IMR-90 (cell line): ENCODE measurements around the gene KRTAP5-3. TPM values are rescaled to one million over a fixed set of nuclear protein-coding genes. Genes with fewer than 3 reads are reported as not detected.

Experiments used
- ATAC-seq: fragments of 200-7000 bp; cut with Tn5 transposase; 2 replicates; pipeline ENCODE4 v1.9.1; 2020; ENCODE audit warnings: low read depth, mild to moderate bottlenecking, moderate library complexity
- BruUV-seq: library from RNA; stranded (reverse); fragments of 400-500 nt; replicated peaks from 2 replicates; lab custom pipeline; 2021; lab: Mats Ljungman, UMichigan
- CTCF ChIA-PET: fragments of 300-600 bp; formaldehyde crosslinking; extraction: SDS; loops from one replicate; lab custom pipeline; 2021; ENCODE audit warnings: antibody characterized with exemption; lab: Yijun Ruan, JAX
- POLR2A ChIA-PET: fragments of 300-600 bp; sonication (Branson Sonifier 250); formaldehyde crosslinking; loops from one replicate; lab custom pipeline; 2022; ENCODE audit warnings: antibody characterized with exemption; ENCODE audit not compliant: unreplicated experiment; lab: Charles Lee
- DNase-seq: peaks from one replicate; pipeline ENCODE4 v3.0.0; 2013
- H2AFZ ChIP-seq: replicated peaks from 2 replicates; pipeline ENCODE3; 2013; ENCODE audit warnings: low read length, mild to moderate bottlenecking; ENCODE audit not compliant: poor library complexity
- H2AK5ac ChIP-seq: 2 replicates; pipeline ENCODE4 v1.6.1; 2013; ENCODE audit warnings: low read depth, low read length, inconsistent platforms
- H2AK9ac ChIP-seq: replicated peaks from 2 replicates; pipeline ENCODE3; 2013; ENCODE audit warnings: mild to moderate bottlenecking, low read depth, low read length, moderate library complexity; ENCODE audit not compliant: poor library complexity
- H2BK120ac ChIP-seq: 2 replicates; pipeline ENCODE4 v1.6.1; 2013; ENCODE audit warnings: low read depth, low read length, inconsistent platforms
- H2BK15ac ChIP-seq: 3 replicates; pipeline ENCODE4 v1.6.1; 2013; ENCODE audit warnings: low read depth, low read length, inconsistent platforms
- H2BK20ac ChIP-seq: 2 replicates; pipeline ENCODE4 v1.6.1; 2013; ENCODE audit warnings: low read depth, mild to moderate bottlenecking, inconsistent platforms, low read length, moderate library complexity
- H2BK5ac ChIP-seq: 2 replicates; pipeline ENCODE4 v1.6.1; 2013; ENCODE audit warnings: mild to moderate bottlenecking, low read depth, low read length, inconsistent platforms; ENCODE audit not compliant: poor library complexity, severe bottlenecking
- H3K14ac ChIP-seq: replicated peaks from 2 replicates; pipeline ENCODE4 v1.6.1; 2013; ENCODE audit warnings: low read depth, low read length, inconsistent platforms
- H3K18ac ChIP-seq: 2 replicates; pipeline ENCODE4 v1.6.1; 2013; ENCODE audit warnings: low read depth, low read length, control low read depth
- H3K23ac ChIP-seq: 2 replicates; pipeline ENCODE4 v1.6.1; 2013; ENCODE audit warnings: low read depth, low read length, inconsistent platforms
- H3K27ac ChIP-seq: 2 replicates; pipeline ENCODE4 v1.5.1; 2013; ENCODE audit warnings: mild to moderate bottlenecking, control low read depth, low read length; ENCODE audit not compliant: insufficient read depth
- H3K27me3 ChIP-seq: 2 replicates; pipeline ENCODE4 v1.6.1; 2013; ENCODE audit warnings: low read length; ENCODE audit not compliant: control insufficient read depth, insufficient read depth
- H3K36me3 ChIP-seq: 2 replicates; pipeline ENCODE4 v1.6.1; 2013; ENCODE audit warnings: low read length, mixed read lengths; ENCODE audit not compliant: control insufficient read depth, insufficient read depth
- H3K4ac ChIP-seq: 2 replicates; pipeline ENCODE4 v1.6.1; 2013; ENCODE audit warnings: low read depth, low read length, inconsistent platforms
- H3K4me1 ChIP-seq: 2 replicates; pipeline ENCODE4 v1.6.1; 2013; ENCODE audit warnings: low read length, mixed read lengths; ENCODE audit not compliant: control insufficient read depth, insufficient read depth
- H3K4me2 ChIP-seq: 2 replicates; pipeline ENCODE4 v1.6.1; 2013; ENCODE audit warnings: low read depth, mild to moderate bottlenecking, control low read depth, low read length, moderate library complexity
- H3K4me3 ChIP-seq: 2 replicates; pipeline ENCODE4 v1.5.1; 2013; ENCODE audit warnings: low read depth, mild to moderate bottlenecking, control low read depth, low read length, moderate library complexity; ENCODE audit not compliant: insufficient read depth
- H3K56ac ChIP-seq: 2 replicates; pipeline ENCODE4 v1.6.1; 2013; ENCODE audit warnings: low read length, inconsistent platforms; ENCODE audit not compliant: insufficient read depth; ENCODE audit errors: extremely low read depth
- H3K79me1 ChIP-seq, 2 experiments: 2 replicates each; pipeline ENCODE4 v1.6.1; 2013; ENCODE audit warnings: low read length in 2 of 2, inconsistent platforms in 1 of 2, low read depth in 1 of 2
- H3K9ac ChIP-seq: 2 replicates; pipeline ENCODE4 v1.6.1; 2013; ENCODE audit warnings: low read depth, low read length, control low read depth
- H3K9me1 ChIP-seq: 2 replicates; pipeline ENCODE4 v1.6.1; 2013; ENCODE audit warnings: low read length, inconsistent platforms; ENCODE audit not compliant: insufficient read depth
- H3K9me3 ChIP-seq: 2 replicates; pipeline ENCODE4 v1.6.1; 2013; ENCODE audit warnings: low read length; ENCODE audit not compliant: control insufficient read depth, insufficient read depth
- H4K20me1 ChIP-seq: 2 replicates; pipeline ENCODE4 v1.6.1; 2013; ENCODE audit warnings: low read length, inconsistent platforms; ENCODE audit not compliant: insufficient read depth
- H4K5ac ChIP-seq: 2 replicates; pipeline ENCODE4 v1.6.1; 2013; ENCODE audit warnings: mild to moderate bottlenecking, low read depth, low read length, control low read depth
- H4K8ac ChIP-seq, 2 experiments: 2 replicates each; pipeline ENCODE4 v1.6.1; 2013; ENCODE audit warnings: low read depth in 2 of 2, low read length in 2 of 2, control low read depth in 1 of 2, inconsistent platforms in 1 of 2
- H4K91ac ChIP-seq: 2 replicates; pipeline ENCODE4 v1.6.1; 2013; ENCODE audit warnings: low read depth, low read length, inconsistent platforms; ENCODE audit not compliant: insufficient read depth
- BHLHE40 ChIP-seq: fragments of 150-350 bp; IDR thresholded peaks from 2 replicates; pipeline ENCODE4 v1.6.1; 2016; ENCODE audit warnings: mild to moderate bottlenecking, low read depth, low read length
- CEBPB ChIP-seq: IDR thresholded peaks from 2 replicates; pipeline ENCODE4 v1.6.1; 2012; ENCODE audit warnings: low read depth, low read length, improper control_type of control experiment
- CHD1 ChIP-seq: IDR thresholded peaks from 2 replicates; pipeline ENCODE4 v1.6.1; 2012; ENCODE audit warnings: low read depth, low read length, improper control_type of control experiment
- FOS ChIP-seq: fragments of 150-350 bp; IDR thresholded peaks from 2 replicates; pipeline ENCODE4 v1.6.1; 2016; ENCODE audit warnings: low read depth, low read length
- MAFK ChIP-seq: IDR thresholded peaks from 2 replicates; pipeline ENCODE4 v1.6.1; 2012; ENCODE audit warnings: low read depth, low read length, improper control_type of control experiment
- MAZ ChIP-seq: IDR thresholded peaks from 2 replicates; pipeline ENCODE4 v1.6.1; 2012; ENCODE audit warnings: low read depth, mild to moderate bottlenecking, low read length, improper control_type of control experiment, moderate library complexity, borderline replicate concordance
- MXI1 ChIP-seq: IDR thresholded peaks from 2 replicates; pipeline ENCODE4 v1.6.1; 2012; ENCODE audit warnings: low read depth, mild to moderate bottlenecking, low read length, moderate library complexity, borderline replicate concordance
- NFE2L2 ChIP-seq: fragments of 150-350 bp; IDR thresholded peaks from 2 replicates; pipeline ENCODE4 v1.6.1; 2016; ENCODE audit warnings: low read depth, mild to moderate bottlenecking, low read length
- POLR2A ChIP-seq: IDR thresholded peaks from 2 replicates; pipeline ENCODE4 v1.6.1; 2012; ENCODE audit warnings: mild to moderate bottlenecking, low read depth, low read length
- RCOR1 ChIP-seq: IDR thresholded peaks from 2 replicates; pipeline ENCODE4 v1.6.1; 2012; ENCODE audit warnings: mild to moderate bottlenecking, low read length, improper control_type of control experiment; ENCODE audit not compliant: insufficient replicate concordance
- SMC3 ChIP-seq: fragments of 150-350 bp; IDR thresholded peaks from 2 replicates; pipeline ENCODE4 v1.6.1; 2016; ENCODE audit warnings: low read depth, mild to moderate bottlenecking, antibody characterized with exemption, low read length, moderate library complexity
- USF2 ChIP-seq: fragments of 150-350 bp; IDR thresholded peaks from 2 replicates; pipeline ENCODE4 v1.6.1; 2017; ENCODE audit warnings: mild to moderate bottlenecking, antibody characterized with exemption, low read length, low read depth
- WGBS, 2 experiments: methylation state at CpG; one replicate each; pipeline versions ENCODE4 v1.1.5 to v1.1.7; 2013; ENCODE audit warnings: missing lambda C conversion rate in 2 of 2; ENCODE audit not compliant: insufficient read length in 1 of 2; ENCODE audit errors: extremely low coverage in 2 of 2; 5-methylcytosine and 5-hydroxymethylcytosine counted together
- dilution Hi-C: fragments of 300-500 bp; cut with HindIII; formaldehyde crosslinking; loops from one replicate; pipeline ENCODE4 v1.14.3; 2018; ENCODE audit warnings: low sequenced_read_pairs; ENCODE audit not compliant: unreplicated experiment
- in situ Hi-C: fragments of 300-500 bp; cut with MboI; formaldehyde crosslinking; loops from 3 replicates; pipeline ENCODE4 v1.14.3; 2019; ENCODE audit warnings: low sequenced_read_pairs, inconsistent platforms, mixed read lengths
- intact Hi-C: fragments of 100-400 bp; cut with micrococcal nuclease; formaldehyde crosslinking; loops from 2 replicates; pipeline ENCODE4 v1.10.0; 2022
- polyA plus RNA-seq, 3 experiments: library from polyadenylated mRNA; depleted of rRNA; stranded (reverse); fragments of >200 nt; gene quantifications; 2 replicates each; pipeline ENCODE4 v1.2.3, GENCODE V29; 2012; ENCODE audit warnings: low replicate concordance in 1 of 3
- total RNA-seq: library from RNA; depleted of rRNA; stranded (reverse); fragments of >200 nt; gene quantifications from 2 replicates; pipeline ENCODE4 v1.2.3, GENCODE V29; 2012
- TF ChIP-seq, protein P1 (sequence below): fragments of 150-350 bp; IDR thresholded peaks from 2 replicates; pipeline ENCODE4 v1.6.1; 2016; ENCODE audit warnings: low read depth, mild to moderate bottlenecking, low read length, moderate library complexity, borderline replicate concordance
- TF ChIP-seq, protein P2 (sequence below): conservative IDR thresholded peaks from 2 replicates; pipeline ENCODE4 v1.5.1; 2012; ENCODE audit warnings: mild to moderate bottlenecking, low read depth, low read length, improper control_type of control experiment

Gene KRTAP5-3
- total and polyA plus RNA-seq, 2 of the 4 experiments (the other 2 are of a cell fraction): not detected

GRCh38 chr11:1632053-1632714 is 23.9 kb upstream of the KRTAP5-3 start:
- DNase-seq (no peak), ATAC-seq (no peak)
- no peak overlapping the region for H3K4me2 ChIP-seq
- TF ChIP-seq, protein P1, sequence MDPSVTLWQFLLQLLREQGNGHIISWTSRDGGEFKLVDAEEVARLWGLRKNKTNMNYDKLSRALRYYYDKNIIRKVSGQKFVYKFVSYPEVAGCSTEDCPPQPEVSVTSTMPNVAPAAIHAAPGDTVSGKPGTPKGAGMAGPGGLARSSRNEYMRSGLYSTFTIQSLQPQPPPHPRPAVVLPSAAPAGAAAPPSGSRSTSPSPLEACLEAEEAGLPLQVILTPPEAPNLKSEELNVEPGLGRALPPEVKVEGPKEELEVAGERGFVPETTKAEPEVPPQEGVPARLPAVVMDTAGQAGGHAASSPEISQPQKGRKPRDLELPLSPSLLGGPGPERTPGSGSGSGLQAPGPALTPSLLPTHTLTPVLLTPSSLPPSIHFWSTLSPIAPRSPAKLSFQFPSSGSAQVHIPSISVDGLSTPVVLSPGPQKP: no peak
- TF ChIP-seq CEBPB (no peak), MAZ (no peak), SMC3 (no peak), USF2 (no peak), NFE2L2 (no peak), CHD1 (no peak), MAFK (no peak), MXI1 (no peak), BHLHE40 (no peak), RCOR1 (no peak), POLR2A (no peak), FOS (no peak)
- TF ChIP-seq, protein P2, sequence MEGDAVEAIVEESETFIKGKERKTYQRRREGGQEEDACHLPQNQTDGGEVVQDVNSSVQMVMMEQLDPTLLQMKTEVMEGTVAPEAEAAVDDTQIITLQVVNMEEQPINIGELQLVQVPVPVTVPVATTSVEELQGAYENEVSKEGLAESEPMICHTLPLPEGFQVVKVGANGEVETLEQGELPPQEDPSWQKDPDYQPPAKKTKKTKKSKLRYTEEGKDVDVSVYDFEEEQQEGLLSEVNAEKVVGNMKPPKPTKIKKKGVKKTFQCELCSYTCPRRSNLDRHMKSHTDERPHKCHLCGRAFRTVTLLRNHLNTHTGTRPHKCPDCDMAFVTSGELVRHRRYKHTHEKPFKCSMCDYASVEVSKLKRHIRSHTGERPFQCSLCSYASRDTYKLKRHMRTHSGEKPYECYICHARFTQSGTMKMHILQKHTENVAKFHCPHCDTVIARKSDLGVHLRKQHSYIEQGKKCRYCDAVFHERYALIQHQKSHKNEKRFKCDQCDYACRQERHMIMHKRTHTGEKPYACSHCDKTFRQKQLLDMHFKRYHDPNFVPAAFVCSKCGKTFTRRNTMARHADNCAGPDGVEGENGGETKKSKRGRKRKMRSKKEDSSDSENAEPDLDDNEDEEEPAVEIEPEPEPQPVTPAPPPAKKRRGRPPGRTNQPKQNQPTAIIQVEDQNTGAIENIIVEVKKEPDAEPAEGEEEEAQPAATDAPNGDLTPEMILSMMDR: no peak
- no peak overlapping the region for H2AK9ac ChIP-seq
- ChIA-PET POLR2A (no interaction called here), CTCF (interaction anchor here (0.5 kb wide), 2 partner anchors 21 to 38 kb away, joined by 3 to 5 read pairs; no protein-coding TSS in a partner anchor)
- no TSS peak for BruUV-seq
- no peak overlapping the region for H3K27ac ChIP-seq
- H3K4ac ChIP-seq: no peak overlapping the region
- peaks cover 65% of the 10 kb centered on the region for H3K27me3 ChIP-seq
- no peaks in the 10 kb centered on the region for H3K4me1 ChIP-seq
- no peak overlapping the region for H4K5ac ChIP-seq
- H3K14ac ChIP-seq: no peak overlapping the region
- H2BK20ac ChIP-seq: no peak overlapping the region
- H3K4me3 ChIP-seq: no peak overlapping the region
- H3K56ac ChIP-seq: no peak overlapping the region
- dilution Hi-C loops (no loop called here), in situ Hi-C loops (no loop called here), intact Hi-C loops (no loop called here)
- H2BK15ac ChIP-seq: no peak overlapping the region
- no peaks in the 10 kb centered on the region for H3K79me1 ChIP-seq
- WGBS, 2 experiments: 58% methylated on average over 5 of the region's 11 CpGs; no CpG with 5 or more reads in 1 of the 2 experiments
- no peak overlapping the region for H3K23ac ChIP-seq
- H3K9me1 ChIP-seq: no peaks in the 10 kb centered on the region
- no peak overlapping the region for H2AK5ac ChIP-seq
- H2BK120ac ChIP-seq: no peak overlapping the region
- no peaks in the 10 kb centered on the region for H3K9me3 ChIP-seq
- no peaks in the 10 kb centered on the region for H3K36me3 ChIP-seq
- no peak overlapping the region for H3K9ac ChIP-seq
- H2AFZ ChIP-seq: no peak overlapping the region
- no peak overlapping the region for H4K91ac ChIP-seq
- H3K18ac ChIP-seq: no peak overlapping the region
- no peak overlapping the region for H4K8ac ChIP-seq
- no peak overlapping the region for H2BK5ac ChIP-seq
- H4K20me1 ChIP-seq: no peaks in the 10 kb centered on the region; the same call in 1 of the 2 replicates
